Left forelimb (tissue), 1 donor: Measurements from ENCODE around the gene RNF39.
"Not testable (repeated sequence)": the region's sequence is repeated elsewhere in the genome, so short reads cannot be mapped to it uniquely, and the experiment has no call there.

ENCODE experiments used
- DNase-seq: peaks from one replicate; pipeline ENCODE4 v3.0.0-alpha.2; 2018; ENCODE audit warnings: low spot score

The RNF39 gene, protein sequence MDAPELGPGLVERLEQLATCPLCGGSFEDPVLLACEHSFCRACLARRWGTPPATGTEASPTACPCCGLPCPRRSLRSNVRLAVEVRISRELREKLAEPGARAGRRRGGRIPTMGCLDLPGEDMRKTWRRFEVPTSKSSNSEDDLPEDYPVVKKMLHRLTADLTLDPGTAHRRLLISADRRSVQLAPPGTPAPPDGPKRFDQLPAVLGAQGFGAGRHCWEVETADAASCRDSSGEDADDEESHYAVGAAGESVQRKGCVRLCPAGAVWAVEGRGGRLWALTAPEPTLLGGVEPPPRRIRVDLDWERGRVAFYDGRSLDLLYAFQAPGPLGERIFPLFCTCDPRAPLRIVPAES

GRCh38 chr6:30075094-30075789 lies at the start of gene RNF39:
RNF39 (minus strand) TSS chr6:30075769; CDS start chr6:30075585, 184 bp downstream.
- no peak for DNase-seq

DNA sequence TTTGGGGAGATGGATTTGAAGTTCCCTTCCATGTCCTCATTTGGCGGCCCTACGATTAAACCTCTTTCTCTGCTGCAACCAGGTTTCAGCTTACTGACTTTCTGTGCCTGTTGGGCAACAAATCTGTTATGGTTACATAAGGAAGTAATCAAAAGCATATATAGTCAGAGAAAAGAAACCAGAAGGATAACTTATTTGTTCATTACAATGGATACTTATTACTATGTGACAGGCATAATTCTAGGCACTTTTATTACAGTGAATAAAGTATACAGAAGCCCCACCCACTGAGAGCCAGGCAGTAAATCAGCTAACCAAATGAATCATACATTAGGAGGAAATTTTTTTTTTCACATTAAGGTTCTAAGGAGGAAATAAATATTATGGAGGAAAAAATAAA lies 46.9 kb upstream of the RNF39 start:
- no peak for DNase-seq

- no peak for DNase-seq
These were observed 46.1 kb upstream of the RNF39 start for GRCh38 chr6:30121446-30122366.

DNA sequence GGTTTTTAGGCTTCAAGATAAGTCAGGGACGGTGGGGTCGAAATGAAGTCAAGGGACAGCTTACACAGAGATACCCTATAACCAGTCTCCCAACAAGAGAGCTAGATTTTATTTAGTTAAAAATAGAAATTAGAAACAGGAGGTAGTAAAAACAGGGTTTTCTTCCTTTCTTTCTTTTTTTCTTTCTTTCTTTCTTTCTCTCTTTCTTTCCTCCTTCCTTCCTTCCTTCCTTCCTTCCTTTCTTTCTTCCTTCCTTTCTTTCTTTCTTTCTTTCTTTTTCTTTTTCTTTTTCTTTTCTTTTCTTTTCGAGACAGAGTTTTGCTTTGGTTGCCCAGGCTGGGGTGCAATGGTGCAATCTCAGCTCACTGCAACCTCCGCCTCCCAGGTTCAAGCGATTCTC lies 43.1 kb upstream of the RNF39 start:
- DNase-seq: not testable (repeated sequence)

DNA sequence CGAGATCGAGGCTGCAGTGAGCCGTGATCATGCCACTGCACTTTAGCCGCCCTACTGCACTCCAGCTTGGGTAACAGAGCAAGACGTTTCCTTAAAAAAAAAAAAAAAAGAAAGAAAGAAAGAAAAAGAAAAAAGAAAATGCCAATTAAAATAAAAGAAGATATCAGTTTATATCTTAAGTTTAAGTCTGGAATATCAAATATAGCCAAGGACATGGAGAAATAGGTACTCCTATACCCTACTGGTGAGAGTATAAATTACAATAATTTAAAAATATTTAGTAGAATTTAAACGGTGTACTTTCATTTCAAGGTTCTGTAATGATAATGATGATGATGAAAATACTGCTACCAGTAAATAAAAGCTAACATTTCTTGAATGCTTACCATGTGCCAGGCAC lies 41.2 kb upstream of the RNF39 start:
- DNase-seq: no peak

DNA sequence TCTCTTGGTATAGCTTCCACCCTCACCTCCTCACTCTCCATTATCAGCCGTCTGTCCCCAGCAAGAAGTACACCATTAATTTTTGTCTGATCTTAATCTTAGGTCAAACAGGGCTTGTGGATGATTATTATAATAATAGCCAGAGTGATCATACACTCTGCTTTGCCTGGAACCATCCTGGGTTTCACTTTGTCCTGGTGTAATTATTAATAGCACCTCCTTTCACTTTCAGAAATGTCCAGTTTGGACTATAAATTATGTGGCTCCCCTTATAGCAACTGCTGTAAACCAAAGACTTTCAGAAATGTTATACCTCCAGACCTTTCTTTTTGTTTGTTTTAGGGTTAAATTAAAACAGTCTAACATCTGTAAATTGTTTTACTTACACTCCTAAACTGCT lies 38.3 kb upstream of the RNF39 start:
- no peak for DNase-seq

- no peak for DNase-seq
These were observed 37.6 kb upstream of the RNF39 start, which contains the start of gene TRIM31 for GRCh38 chr6:30113003-30113759. TRIM31 (minus strand) TSS chr6:30113090; CDS start chr6:30112805, 285 bp downstream.

- DNase-seq: no peak
These were observed 36.9 kb upstream of the RNF39 start for GRCh38 chr6:30112402-30112994.

GRCh38 chr6:30111266-30111856 lies 35.8 kb upstream of the RNF39 start:
- DNase-seq: no peak

- DNase-seq: no peak
These were observed 29.1 kb upstream of the RNF39 start for GRCh38 chr6:30104661-30105060.

GRCh38 chr6:30103872-30104179 lies 28.3 kb upstream of the RNF39 start:
- no peak for DNase-seq

DNA sequence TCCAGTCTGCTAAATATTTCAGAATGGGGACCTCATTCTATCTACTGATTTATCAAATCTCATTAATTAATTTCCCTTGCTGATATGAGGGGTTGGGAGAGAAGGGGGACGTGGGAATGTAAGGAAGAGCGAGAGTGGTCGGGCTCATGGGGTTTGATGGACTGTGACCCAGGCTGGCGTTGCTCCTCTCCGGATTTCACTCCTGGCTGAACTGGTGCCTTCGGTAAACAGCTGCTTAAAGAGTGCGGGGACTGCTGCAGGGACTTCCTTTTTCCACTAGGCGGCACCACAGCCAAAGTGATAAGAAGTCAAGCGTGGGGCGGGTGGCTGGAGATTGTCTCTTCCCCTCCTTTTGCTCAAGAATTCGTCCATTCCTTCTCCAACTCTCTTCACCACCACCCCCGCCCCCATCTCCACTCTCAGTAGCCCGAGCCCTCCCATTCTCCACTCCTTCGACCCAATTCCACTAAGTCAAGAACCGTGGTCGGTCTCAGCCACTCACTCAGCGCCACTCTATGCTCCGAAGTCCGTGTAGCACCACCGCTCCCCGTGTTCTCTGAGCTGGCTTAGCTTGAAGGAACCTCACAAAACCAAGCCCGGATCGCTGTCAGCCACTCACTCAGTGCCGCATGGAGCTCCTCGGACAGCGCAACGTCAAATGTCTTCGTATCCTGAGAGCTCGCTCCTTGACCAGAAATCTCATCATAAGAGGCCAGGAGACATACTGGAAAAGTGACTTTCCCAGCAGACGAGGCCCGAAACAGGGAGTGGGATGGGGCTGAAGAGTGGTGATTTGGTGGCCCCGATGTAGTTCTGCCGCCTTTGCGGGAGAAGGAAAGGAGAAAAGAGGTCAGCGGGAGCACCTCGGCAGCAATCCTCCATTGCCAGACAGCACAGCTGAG lies 27.7 kb upstream of the RNF39 start:
- DNase-seq: peak; percentile 82

DNA sequence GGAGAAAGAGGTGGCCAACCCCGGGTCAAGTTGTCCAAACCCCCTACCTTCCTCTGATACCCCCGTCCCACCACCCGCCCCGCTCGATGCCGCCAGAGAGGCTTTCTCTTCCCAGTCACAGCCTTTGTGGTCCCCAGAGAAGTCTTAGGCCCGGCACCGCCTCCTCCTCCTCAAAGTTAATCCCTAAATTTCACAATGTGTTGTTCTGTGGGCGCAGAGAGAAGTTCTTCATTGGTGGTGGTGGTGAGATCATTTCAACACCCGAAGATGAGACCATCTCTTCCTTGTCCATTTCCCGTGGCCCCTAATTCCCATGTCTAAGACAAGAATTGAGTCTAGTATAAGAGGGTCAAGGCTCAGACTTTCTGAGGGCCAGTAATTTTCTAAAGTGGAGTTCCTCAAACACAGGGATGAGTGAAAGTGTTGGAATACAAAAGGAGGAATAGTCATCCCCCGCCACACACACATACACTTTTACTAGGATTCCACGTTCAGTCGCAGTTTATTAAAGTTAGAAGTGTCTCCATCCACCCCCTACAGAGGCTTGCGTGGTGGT lies 26.9 kb upstream of the RNF39 start:
- no peak for DNase-seq

GRCh38 chr6:30101444-30102413 lies 26.2 kb upstream of the RNF39 start:
- peak; percentile 84 for DNase-seq

DNA sequence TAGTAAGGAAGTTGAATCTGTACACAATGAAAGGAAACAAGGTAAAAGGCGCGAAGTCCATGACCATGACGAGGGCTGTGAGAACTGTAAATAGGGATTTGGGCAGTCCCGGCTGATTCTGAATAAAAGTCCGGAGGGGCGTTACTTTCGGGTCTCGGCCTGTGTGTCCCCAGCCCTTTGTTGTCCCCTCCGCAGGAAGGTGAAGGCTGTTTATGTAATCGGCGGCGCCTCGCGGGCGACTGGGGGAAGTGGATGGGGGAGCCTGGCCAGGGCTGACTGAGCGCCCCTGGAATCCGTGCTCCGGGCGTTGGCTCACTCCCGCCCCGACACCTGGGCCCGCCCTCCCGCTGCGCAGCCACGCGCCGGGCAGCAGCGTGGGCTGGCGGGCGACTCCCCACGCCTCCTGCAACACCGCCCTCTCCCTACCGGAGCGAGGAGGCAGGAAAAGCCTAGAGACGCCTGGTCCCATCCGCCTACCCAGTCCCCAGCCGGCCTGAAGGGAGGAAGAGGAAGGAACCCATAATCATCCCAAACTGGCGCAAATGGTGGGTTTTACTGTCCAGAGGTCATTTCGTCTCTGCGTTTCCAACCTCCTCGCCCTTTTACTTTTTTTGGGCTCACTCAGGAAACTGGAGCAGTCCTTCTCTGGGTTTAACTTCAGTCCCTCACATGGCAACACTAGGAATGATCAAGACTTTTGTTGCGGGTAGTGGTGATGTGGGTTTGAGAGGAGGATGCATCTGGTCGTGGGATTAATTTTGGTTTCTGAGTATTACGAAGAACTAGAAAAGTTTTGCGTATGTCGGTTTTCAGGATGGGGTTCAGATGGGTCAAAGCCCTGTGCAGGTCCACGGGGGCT lies 25.2 kb upstream of the RNF39 start:
- no peak for DNase-seq

DNA sequence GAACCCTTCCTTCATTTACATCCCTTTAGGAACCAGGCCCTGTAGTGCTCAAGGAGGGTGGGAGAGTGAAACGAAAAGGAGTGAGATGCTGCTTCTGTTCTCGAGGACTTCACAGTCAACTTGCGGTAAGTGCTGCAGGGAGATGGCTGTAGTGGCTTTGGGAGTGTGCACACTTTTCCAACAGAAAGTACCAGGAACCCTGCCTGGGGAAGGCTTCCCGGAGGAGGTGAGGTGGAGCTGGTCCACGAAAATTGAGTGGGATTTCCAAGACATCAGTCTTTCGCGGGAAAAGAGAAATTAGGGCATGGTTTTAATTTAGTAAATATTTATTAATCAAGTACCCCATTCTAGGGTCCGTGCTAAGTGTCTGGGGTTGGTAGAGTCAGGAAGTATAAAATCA lies 24.6 kb upstream of the RNF39 start:
- DNase-seq: no peak
